ENCODE measurements around the gene PALM.
"Not testable (repeated sequence)": the region's sequence is repeated elsewhere in the genome, so short reads cannot be mapped to it uniquely, and the experiment has no call there.

The PALM gene

GRCh38 chr19:743168-743687 lies 34.5 kb downstream of the PALM start:
- TF ChIP-seq FOXK2 (IDR thresholded peaks at IDR 0.05), result no peak
- no peak for TF ChIP-seq PKNOX1 (IDR thresholded peaks at IDR 0.05)
- TF ChIP-seq SUZ12 (IDR thresholded peaks at IDR 0.05), result no peak
- TF ChIP-seq LEF1 (IDR thresholded peaks at IDR 0.05; ENCODE audit: borderline replicate concordance), result no peak
- TF ChIP-seq BHLHE40 (IDR thresholded peaks at IDR 0.05; ENCODE audit: borderline replicate concordance), result no peak
- no peak for TF ChIP-seq HDGF (IDR thresholded peaks at IDR 0.05; ENCODE audit: borderline replicate concordance)
- TF ChIP-seq ARNT (IDR thresholded peaks at IDR 0.05), result no peak
- TF ChIP-seq L3MBTL2 (conservative IDR thresholded peaks at IDR 0.05), result no peak
- no peak for TF ChIP-seq ELF4 (IDR thresholded peaks at IDR 0.05)
- no peak for TF ChIP-seq FOXA1 (IDR thresholded peaks at IDR 0.05)
- no peak for TF ChIP-seq TARDBP (IDR thresholded peaks at IDR 0.05)
- TF ChIP-seq SP1 (IDR thresholded peaks at IDR 0.05), result no peak
- no peak for TF ChIP-seq FOXM1 (IDR thresholded peaks at IDR 0.05; ENCODE audit: borderline replicate concordance)
- no peak for TF ChIP-seq ZNF384 (IDR thresholded peaks at IDR 0.05)
- TF ChIP-seq NFRKB (IDR thresholded peaks at IDR 0.05), result no peak
- no peak for TF ChIP-seq CTBP1 (IDR thresholded peaks at IDR 0.05; ENCODE audit: borderline replicate concordance)
- ChIA-PET POLR2A (no interaction called here), CTCF (no interaction called here)
- no peak for DNase-seq (ENCODE audit: extremely low spot score)

GRCh38 chr19:745138-745537 lies 36.4 kb downstream of the PALM start:
- CTCF ChIA-PET, result not testable (repeated sequence)

GRCh38 chr19:746208-746819 lies 37.6 kb downstream of the PALM start:
- ChIA-PET CTCF (no interaction called here), POLR2A (no interaction called here)
- no peak for DNase-seq (ENCODE audit: extremely low spot score)
- TF ChIP-seq FOXA1 (IDR thresholded peaks at IDR 0.05), result no peak
- TF ChIP-seq FOXK2 (IDR thresholded peaks at IDR 0.05), result no peak
- no peak for TF ChIP-seq ELF4 (IDR thresholded peaks at IDR 0.05)
- no peak for TF ChIP-seq ZNF384 (IDR thresholded peaks at IDR 0.05)
- no peak for TF ChIP-seq L3MBTL2 (conservative IDR thresholded peaks at IDR 0.05)
- no peak for TF ChIP-seq HDGF (IDR thresholded peaks at IDR 0.05; ENCODE audit: borderline replicate concordance)
- TF ChIP-seq NFRKB (IDR thresholded peaks at IDR 0.05), result no peak
- no peak for TF ChIP-seq ARNT (IDR thresholded peaks at IDR 0.05)
- TF ChIP-seq BHLHE40 (IDR thresholded peaks at IDR 0.05; ENCODE audit: borderline replicate concordance), result no peak

More at GRCh38 chr19:745138-745537, 36.4 kb downstream of the PALM start:
- POLR2A ChIA-PET; DNase-seq (ENCODE audit: extremely low spot score): not testable (repeated sequence)

GRCh38 chr19:746956-747355 lies 38.2 kb downstream of the PALM start:
- TF ChIP-seq TARDBP (IDR thresholded peaks at IDR 0.05) (no peak), PKNOX1 (IDR thresholded peaks at IDR 0.05) (no peak), FOXM1 (IDR thresholded peaks at IDR 0.05; ENCODE audit: borderline replicate concordance) (no peak), FOXK2 (IDR thresholded peaks at IDR 0.05) (no peak), ELF4 (IDR thresholded peaks at IDR 0.05) (no peak), CTBP1 (IDR thresholded peaks at IDR 0.05; ENCODE audit: borderline replicate concordance) (no peak), L3MBTL2 (conservative IDR thresholded peaks at IDR 0.05) (no peak), LEF1 (IDR thresholded peaks at IDR 0.05; ENCODE audit: borderline replicate concordance) (no peak), NFRKB (IDR thresholded peaks at IDR 0.05) (no peak)
- POLR2A ChIA-PET, result no interaction called here
- CTCF ChIA-PET, result no interaction called here
- no peak for DNase-seq (ENCODE audit: extremely low spot score)

GRCh38 chr19:747432-748273 lies 38.9 kb downstream of the PALM start:
- POLR2A ChIA-PET, result no interaction called here
- no peak for DNase-seq (ENCODE audit: extremely low spot score)
- CTCF ChIA-PET, result no interaction called here

More at GRCh38 chr19:747432-748273, 38.9 kb downstream of the PALM start:
- TF ChIP-seq FOXK2 (IDR thresholded peaks at IDR 0.05) (no peak), PKNOX1 (IDR thresholded peaks at IDR 0.05) (no peak), SP1 (IDR thresholded peaks at IDR 0.05) (no peak), HDGF (IDR thresholded peaks at IDR 0.05; ENCODE audit: borderline replicate concordance) (no peak), SUZ12 (IDR thresholded peaks at IDR 0.05) (no peak), FOXA1 (IDR thresholded peaks at IDR 0.05) (no peak), ZNF384 (IDR thresholded peaks at IDR 0.05) (no peak), FOXM1 (IDR thresholded peaks at IDR 0.05; ENCODE audit: borderline replicate concordance) (no peak), CTBP1 (IDR thresholded peaks at IDR 0.05; ENCODE audit: borderline replicate concordance) (no peak), BHLHE40 (IDR thresholded peaks at IDR 0.05; ENCODE audit: borderline replicate concordance) (no peak), TARDBP (IDR thresholded peaks at IDR 0.05) (no peak), LEF1 (IDR thresholded peaks at IDR 0.05; ENCODE audit: borderline replicate concordance) (no peak), ARNT (IDR thresholded peaks at IDR 0.05) (no peak)
